T-helper 2 cell (primary cell): ENCODE measurements around the gene ZMYND10.

Source experiments
- DNase-seq, 5 experiments: peaks; one replicate each; pipeline versions ENCODE4 v3.0.0 to v3.0.0-alpha.2; 2012 to 2022

Gene ZMYND10

DNA sequence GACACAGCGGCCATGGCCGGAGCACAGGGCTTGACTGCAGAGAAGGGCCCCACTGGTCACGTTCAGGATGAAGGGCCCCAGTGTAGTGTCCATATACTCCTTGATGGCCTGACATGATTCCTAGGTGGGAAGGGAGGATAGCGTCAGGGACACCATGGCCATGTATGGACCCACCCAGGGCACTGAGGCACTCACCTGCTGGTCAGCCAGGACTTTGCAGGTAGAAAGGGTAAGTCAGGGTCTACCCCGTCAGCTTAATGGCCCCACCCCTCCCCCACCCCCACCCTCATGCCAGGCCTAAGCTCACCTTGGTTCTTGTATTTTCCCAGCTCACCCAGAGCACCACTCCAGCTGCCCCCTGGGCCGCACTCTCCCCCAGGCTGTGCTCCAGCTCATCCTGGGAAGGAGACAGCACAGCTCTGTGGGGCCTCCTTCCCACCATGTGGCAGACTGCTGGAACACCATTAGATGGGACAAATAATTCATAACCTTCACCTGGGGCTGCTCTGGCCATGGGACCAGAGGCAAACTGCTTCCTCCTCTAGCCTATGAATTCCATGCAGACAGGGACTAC is 44.8 kb downstream of the ZMYND10 start:
- no peak for DNase-seq

DNA sequence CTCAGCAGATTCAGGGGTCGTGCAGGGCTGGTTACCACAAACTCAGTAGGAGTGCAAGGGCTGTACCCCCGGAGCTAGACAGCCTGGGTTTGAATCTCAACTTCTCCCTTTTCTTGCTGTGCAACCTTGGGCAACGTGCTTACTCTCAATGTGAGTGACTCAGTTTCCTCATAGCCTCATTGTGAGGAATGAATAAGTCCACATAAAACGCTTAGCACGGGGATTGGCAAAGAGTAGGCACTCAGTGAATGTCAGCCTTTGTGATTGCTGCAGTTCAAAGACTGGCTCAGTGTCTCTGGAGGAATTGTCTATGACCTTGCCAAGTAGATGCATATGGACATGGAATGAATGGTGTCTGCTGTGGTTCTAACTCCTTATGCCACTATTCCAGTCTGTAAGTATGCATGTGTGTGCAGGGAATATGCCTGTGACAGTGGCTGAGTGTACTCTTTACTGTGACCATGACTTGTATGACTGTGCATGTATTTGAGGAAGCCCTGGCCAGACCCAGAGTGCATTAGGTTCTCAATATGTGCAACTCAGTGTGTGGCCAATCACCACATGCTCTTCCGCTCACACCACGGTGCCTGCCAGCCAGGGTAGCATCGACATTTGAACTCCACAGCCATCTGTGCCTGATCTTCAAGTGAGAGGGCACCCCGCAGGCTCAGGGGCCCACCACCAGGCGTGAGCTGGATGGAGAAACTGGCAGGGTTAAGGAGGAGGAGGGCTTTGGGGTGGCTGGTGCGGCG is 45.4 kb downstream of the ZMYND10 start:
- peak in 1 of 5 experiments; percentile 57 for DNase-seq

DNA sequence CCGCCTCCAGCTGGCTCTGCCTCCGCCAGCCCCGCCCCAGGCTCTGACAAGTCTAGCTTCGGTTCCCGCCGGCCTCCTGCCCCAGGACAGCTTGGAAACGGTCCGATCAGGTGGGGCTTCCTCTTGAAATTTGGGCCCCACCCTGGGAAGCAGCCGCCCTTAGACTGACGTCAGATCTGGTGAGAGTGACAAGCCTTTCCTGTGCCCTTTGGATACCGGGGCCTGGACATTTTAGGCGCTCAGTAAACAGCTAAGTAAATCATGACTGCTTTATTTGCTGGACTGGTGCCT is 45.9 kb downstream of the ZMYND10 start:
- DNase-seq: no peak

DNA sequence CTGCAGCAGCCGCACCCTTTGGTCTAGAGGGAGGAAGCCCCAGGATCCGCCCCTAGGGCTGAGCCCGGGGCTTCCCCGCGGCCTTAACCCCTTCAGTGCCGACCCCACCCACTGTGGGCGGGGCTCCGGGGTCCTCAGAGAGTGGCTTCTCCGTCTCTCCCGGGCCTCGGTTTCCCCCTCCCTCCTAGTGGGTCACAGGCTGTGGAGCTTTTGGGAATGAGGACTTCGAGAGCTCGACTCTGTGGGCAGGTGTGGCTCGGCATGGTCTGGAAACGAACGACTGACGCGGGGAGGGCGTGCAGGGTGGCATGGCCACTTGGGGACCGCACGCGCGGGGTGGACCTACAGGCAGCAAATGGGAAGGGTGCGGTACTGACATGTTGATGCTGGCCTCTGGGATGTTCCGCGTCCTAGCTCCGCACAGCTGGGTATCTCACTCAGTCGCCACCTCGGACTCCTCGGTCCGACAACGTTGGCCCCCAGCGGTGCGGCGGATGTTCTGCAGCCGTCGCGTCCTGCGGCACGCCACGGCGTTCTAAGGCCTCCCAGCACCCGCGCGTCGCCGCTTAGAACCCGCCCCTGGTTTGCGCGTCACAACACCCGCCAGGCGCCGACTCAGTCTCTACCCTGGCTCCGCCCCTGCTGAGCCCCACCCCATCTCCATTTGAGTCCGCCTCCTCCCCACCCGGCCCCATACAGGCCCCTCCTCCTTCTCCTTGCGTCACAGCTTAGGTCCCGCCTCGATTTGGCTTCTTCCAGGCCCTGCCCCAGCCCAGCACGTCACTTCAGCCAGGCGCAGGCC is 46.5 kb downstream of the ZMYND10 start, which contains the start of the genes HYAL3 and NAA80:
Gene HYAL3 (minus strand): TSS at position 570 of the 802 bp plus-strand sequence. CDS start 3,803 bp downstream, outside the sequence.
Gene NAA80 (minus strand): TSS at position 570 of the 802 bp plus-strand sequence. CDS start 1,942 bp downstream, outside the sequence.
- DNase-seq: peak; percentile 96 to 100 (median 99)

DNA sequence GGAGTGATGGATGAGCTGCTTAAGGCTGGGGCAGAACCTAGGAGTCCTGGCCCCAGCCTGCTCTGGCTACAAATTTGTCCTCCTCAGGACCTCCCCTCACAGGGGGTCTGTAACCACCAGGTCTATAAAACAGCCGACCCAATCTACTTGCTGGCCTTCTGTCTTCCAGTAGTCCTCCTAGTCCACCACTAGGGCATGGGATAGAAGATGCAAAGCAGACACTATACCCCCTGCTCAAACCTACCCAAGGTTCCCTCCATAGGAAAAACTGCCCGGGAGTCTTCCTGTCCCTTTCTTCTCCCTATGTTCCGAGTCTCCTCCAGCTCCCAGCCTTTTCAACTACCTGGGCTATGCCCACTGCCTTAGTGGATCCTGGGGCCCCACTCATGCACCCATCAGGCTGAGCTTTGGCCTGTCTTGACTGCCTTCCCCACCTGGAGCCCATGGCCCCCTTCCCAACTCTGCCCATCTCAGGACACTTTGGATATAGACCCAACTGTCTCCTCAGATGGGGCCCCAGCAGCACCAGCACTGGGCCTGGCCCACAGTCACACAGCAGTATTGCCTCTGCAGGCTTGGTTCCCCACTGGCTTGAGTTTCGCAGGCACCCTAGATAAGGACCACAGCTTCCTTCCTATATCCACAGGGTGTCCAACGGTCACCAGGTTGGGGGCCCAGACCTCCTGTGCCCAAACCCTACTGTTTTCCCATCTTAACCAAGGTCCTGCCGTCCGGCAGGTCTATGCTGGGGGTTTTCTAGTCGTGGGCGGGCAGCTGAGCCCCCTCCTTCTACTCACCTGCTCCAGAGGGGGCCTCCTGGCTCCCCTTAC is 47.4 kb downstream of the ZMYND10 start:
- no peak for DNase-seq

DNA sequence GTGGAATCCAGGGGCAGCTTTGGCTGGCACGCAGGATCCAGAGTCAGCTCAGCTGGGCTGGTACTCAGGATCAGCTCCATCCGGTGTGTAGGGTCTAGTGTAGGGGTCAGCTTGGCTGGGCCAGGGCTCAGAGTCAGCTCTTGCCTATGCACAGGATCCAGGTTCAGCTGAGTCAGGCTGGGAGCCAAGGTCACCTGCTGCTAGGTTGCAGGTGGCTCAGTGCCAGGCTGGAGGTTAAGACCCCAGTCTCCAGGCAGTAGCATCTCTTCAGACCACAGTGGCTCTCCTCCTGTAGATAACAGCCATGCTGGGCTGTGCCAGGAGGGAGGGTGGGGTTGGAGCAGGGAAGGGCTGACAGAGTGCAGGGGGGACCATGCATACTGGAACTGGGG is 48.2 kb downstream of the ZMYND10 start:
- no peak for DNase-seq

DNA sequence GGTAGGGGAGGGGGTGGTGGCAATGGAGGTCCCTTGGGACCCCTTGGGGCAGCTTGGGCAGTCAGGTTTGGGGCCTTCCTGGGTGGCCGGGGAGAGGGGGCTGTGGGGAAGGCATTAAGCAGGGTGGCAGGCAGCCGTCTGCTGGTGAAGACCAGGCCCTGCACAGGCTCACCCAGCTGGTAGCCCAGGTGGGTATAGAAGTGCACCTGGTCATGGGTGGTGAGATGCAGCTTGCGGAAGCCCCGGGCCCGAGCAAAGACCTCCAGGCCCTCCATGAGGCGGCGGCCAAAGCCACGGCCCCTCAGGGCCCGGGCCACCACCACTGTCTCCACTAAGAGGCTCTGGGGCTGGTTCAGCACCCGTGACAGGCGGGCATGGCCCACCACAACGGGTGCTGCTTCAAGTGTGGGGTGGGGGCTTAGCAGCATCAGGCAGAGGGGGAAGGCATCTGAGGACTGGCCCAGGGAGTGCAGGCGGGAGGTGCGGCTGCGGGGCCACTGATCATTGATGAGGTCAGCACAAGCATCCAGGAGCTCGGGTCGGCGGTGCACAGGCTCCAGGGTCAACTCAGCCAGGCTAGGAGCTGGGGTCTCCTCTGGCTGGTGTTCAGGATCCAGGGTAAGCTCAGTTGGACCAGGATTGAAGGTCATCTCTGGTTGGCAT is 48.7 kb downstream of the ZMYND10 start:
- DNase-seq: no peak

DNA sequence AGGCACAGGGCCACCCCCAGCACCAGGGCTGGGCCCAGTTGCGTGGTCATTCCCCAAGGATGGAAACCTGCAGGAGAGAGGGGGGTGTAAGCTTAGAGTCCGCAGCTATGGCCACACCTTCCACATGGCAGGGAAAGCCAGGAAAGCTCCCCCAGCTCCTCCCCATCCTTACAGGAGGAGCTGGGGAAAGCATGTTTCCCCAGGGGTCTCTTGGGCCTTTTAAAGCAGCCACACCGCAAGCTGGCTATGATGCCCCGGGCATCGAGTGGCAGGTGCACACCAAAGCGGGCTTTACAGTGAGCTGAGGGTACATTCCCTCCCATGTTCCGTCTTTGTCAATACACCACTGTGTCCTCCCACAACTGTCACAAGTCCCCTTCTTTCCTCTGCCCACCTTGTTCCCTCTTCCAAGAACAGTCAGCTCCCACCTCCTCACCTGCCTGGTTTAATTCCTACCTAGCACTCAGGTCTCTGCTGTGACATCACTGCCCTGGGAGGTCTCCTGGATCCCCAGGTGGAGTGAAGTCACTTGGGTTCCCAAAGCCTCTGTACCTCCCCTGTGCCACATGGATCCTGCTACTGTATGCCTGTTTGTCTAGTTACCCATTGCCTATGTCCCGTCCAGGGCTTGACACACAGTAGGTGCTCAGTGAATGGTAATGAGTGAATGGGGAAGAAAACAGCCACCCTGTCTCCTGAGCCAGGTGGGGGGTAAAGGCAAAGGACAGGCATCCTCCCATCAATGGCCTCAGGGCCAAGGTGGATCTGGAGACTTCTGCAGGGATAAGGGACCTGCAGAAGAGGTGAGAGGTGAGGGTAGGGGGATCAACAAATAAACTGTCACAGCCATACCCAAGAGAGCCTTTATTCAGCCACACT is 49.7 kb downstream of the ZMYND10 start:
- no peak for DNase-seq

DNA sequence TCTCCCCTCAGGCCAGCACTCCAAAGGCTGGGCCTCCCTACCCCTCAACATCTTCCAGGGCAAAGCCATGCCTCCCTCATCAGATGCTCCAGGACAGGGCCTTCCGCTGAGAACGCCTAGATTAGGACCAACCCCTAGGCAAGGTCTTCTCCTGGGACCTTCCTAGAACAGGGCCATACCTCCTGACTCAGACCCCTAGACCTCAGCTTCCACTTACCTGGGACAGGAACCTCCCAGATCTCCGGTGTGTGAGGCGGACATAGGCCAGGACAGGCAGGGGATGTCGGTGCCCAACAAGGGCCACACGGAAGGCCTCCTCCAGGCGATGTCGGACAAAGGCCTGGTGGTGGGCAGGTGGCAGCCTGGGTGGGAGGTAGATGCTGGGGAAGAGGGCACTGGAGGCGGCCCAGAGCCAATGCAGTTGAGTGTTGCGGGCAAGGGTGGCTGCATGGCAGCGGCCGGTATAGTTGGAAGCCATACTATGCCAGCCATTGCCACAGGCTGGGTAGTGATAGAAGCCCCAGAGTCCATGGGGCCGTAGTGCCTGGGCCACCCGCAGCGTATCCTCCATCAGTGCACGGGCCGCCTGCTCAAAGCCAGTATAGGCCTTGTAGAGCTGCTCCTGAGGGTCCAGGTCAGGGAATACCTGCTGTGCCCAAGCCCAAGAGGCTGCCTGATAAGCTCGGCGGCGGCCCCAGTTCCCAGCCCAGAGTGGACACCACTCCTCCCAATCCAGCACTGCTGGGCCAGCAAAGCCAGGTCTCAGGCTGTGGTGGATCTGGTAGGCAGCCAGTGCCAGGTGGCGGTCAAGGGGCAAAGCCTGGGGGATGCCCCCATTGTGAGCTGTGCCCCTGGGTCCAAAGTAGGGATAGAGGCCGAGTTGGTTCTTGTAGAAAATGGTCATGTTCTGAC is 50.8 kb downstream of the ZMYND10 start:
- no peak for DNase-seq

DNA sequence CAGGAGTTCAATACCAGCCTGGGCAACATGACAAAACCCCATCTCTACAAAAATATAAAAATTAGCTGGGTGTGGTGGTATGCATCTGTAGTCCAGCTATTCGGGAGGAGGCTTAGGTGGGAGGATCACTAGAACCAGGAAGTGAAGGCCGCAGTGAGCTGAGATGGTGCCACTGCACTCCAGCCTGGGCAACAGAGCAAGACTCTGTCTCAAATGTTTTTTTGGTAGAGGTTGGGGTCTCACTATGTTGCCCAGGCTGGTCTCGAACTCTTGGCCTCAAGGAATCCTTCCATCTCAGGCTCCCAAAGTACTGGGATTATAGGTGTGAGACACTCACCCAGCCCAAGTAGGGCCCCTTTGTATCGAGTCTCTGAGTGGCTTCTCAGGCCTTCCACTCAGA is 51.4 kb downstream of the ZMYND10 start:
- no peak for DNase-seq

DNA sequence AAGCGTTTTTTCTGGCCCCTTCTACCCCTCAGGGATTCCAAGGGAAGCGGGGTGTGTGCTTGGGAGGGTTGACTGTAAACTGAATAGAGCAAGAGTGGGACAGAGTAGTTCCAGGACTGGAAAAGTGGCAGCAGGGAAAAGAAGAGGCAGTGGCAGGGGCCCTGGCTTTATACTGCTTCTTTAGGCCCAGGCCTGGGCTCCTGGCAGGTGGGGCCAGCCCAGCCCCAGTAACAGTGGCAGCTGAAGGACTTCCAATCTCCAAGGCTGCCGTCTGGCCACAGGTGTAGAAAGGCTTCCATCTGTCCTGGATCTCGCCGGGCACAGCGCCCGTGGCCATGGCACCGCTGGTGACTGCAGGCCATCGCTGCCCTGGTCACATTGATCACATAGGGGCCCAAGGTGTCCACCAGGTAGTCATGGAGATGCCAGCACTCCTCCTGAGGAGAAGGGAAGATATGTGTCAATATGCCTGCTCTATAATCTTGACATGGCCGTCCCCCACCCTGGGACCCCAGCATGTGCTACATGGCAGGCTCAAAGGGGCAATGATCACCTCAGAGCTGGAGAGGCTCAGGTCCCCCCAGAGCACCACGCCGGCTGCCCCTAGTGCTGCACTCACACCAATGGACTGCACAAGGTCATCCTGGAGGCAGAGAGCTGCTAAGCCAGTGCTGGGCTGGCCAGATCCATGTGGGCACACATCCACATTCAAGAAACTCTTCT is 52.3 kb downstream of the ZMYND10 start:
- no peak for DNase-seq

DNA sequence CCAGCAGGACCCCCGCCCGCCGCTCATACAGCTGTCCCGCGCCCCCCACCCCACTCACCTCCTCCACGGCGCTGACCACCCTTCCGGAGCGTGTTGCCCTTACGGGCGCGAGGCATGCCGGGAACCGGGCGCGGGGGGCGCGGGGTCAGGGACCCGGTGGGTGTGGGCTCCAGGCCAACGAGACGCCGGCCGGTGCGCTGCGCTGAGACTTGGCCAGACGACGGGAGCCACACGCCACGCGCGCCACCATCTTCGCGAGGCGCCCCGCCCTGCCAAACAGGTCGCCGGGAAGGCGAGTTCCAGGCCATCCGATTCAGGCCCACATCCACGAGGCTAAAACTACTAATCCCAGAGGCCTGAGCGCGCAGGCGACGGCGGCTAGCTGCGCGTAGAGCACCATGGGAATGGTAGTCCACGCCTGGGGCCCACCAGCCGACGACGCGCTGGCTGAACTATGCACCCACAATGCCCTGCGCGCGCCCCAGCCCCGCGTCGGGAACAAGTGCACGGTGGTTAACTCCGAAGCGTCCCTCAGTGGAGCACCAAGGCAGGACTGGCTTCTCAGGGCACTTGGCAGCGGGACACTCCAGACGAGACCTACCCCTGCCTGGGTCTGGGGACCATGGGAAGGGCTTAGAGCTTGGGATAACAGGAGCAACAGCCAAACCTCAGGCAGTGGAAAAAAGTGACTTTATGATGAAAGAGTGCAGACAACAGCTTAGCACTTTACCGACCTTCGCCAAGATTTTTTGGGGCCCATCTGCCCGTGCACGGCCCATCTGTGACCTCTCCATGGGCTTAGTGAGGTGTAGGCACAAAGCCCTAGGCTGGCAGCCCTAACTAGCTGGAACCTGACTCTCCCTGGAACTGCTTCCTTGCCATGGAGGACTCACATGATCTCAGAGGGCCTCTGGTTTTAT is 53.1 kb downstream of the ZMYND10 start, which contains the start of gene IFRD2:
Gene IFRD2 (minus strand): TSS at position 271 of the 920 bp plus-strand sequence. CDS start 155 bp downstream, at position 116.
- peak; percentile 85 to 99 (median 94) for DNase-seq
